Mesenchymal stem cell (in vitro differentiated cells and primary cell): ENCODE measurements around the gene C19orf73.

Source experiments
- DNase-seq: peaks from one replicate; pipeline ENCODE4 v3.0.0-alpha.2; 2013
- H2AFZ ChIP-seq: one replicate; pipeline ENCODE4 v1.6.1; 2013; ENCODE audit warnings: low read depth, mild to moderate bottlenecking, control low read depth, inconsistent platforms, low read length, moderate library complexity
- H2AK5ac ChIP-seq: 2 replicates; pipeline ENCODE4 v1.6.1; 2013; ENCODE audit warnings: low read length, moderate library complexity, mild to moderate bottlenecking, inconsistent platforms; ENCODE audit not compliant: severe bottlenecking
- H2BK120ac ChIP-seq: one replicate; pipeline ENCODE4 v1.6.1; 2013; ENCODE audit warnings: low read depth, mild to moderate bottlenecking, inconsistent platforms, low read length, moderate library complexity
- H2BK12ac ChIP-seq, 2 experiments: one replicate each; pipeline ENCODE4 v1.6.1; 2013; ENCODE audit warnings: inconsistent platforms in 2 of 2, low read length in 2 of 2, mild to moderate bottlenecking in 2 of 2, moderate library complexity in 2 of 2, control low read depth in 1 of 2
- H2BK15ac ChIP-seq: one replicate; pipeline ENCODE4 v1.6.1; 2013; ENCODE audit warnings: mild to moderate bottlenecking, low read depth, inconsistent platforms; ENCODE audit not compliant: poor library complexity, severe bottlenecking
- H2BK5ac ChIP-seq: 2 replicates; pipeline ENCODE4 v1.6.1; 2013; ENCODE audit warnings: low read depth, mild to moderate bottlenecking, low read length, control low read depth, inconsistent platforms; ENCODE audit not compliant: poor library complexity, severe bottlenecking
- H3K14ac ChIP-seq, 2 experiments: one replicate each; pipeline ENCODE4 v1.6.1; 2013; ENCODE audit warnings: inconsistent platforms in 2 of 2, low read length in 2 of 2, control low read depth in 1 of 2, mild to moderate bottlenecking in 1 of 2, moderate library complexity in 1 of 2
- H3K18ac ChIP-seq, 2 experiments: one replicate each; pipeline ENCODE4 v1.6.1; 2013; ENCODE audit warnings: inconsistent platforms in 2 of 2, low read length in 2 of 2, control low read depth in 1 of 2, low read depth in 1 of 2, mild to moderate bottlenecking in 1 of 2
- H3K23ac ChIP-seq, 2 experiments: one replicate each; pipeline ENCODE4 v1.6.1; 2013; ENCODE audit warnings: inconsistent platforms in 2 of 2, low read length in 2 of 2, mild to moderate bottlenecking in 2 of 2, moderate library complexity in 2 of 2, control low read depth in 1 of 2
- H3K27ac ChIP-seq: 2 replicates; pipeline ENCODE4 v1.5.1; 2013; ENCODE audit warnings: mild to moderate bottlenecking, moderate library complexity, low read length, control low read depth, inconsistent platforms; ENCODE audit not compliant: poor library complexity, severe bottlenecking
- H3K27me3 ChIP-seq, 2 experiments: 2 replicates each; pipeline versions ENCODE4 v1.6.1 to v1.7.0; 2013; ENCODE audit warnings: low read length in 2 of 2, mild to moderate bottlenecking in 2 of 2, moderate library complexity in 2 of 2, control low read depth in 1 of 2, inconsistent platforms in 1 of 2; ENCODE audit not compliant: control insufficient read depth in 1 of 2, insufficient read depth in 1 of 2
- H3K36me3 ChIP-seq, 2 experiments: 2 replicates each; pipeline versions ENCODE4 v1.6.1 to v1.7.0; 2013; ENCODE audit warnings: low read length in 2 of 2, control low read depth in 1 of 2, inconsistent platforms in 1 of 2, low read depth in 1 of 2, mild to moderate bottlenecking in 1 of 2; ENCODE audit not compliant: insufficient read depth in 2 of 2, control insufficient read depth in 1 of 2
- H3K4ac ChIP-seq, 2 experiments: one replicate each; pipeline ENCODE4 v1.6.1; 2013; ENCODE audit warnings: inconsistent platforms in 2 of 2, low read length in 2 of 2, mild to moderate bottlenecking in 2 of 2, moderate library complexity in 2 of 2, control low read depth in 1 of 2, low read depth in 1 of 2
- H3K4me1 ChIP-seq: 2 replicates; pipeline ENCODE4 v1.6.1; 2013; ENCODE audit warnings: low read depth, low read length, control low read depth; ENCODE audit not compliant: control insufficient read depth, insufficient read depth
- H3K4me2 ChIP-seq: 2 replicates; pipeline ENCODE4 v1.6.1; 2013; ENCODE audit warnings: low read length, mild to moderate bottlenecking, inconsistent platforms; ENCODE audit not compliant: poor library complexity, severe bottlenecking
- H3K4me3 ChIP-seq, 2 experiments: 2 replicates each; pipeline versions ENCODE4 v1.5.1 to v1.7.0; 2013; ENCODE audit warnings: low read length in 2 of 2, mild to moderate bottlenecking in 2 of 2, control low read depth in 1 of 2, low read depth in 1 of 2; ENCODE audit not compliant: insufficient read depth in 1 of 2
- H3K79me1 ChIP-seq: replicated peaks from 2 replicates; pipeline ENCODE4 v1.6.1; 2013; ENCODE audit warnings: mild to moderate bottlenecking, control low read depth, low read length, inconsistent platforms; ENCODE audit not compliant: poor library complexity, severe bottlenecking
- H3K9ac ChIP-seq: 2 replicates; pipeline ENCODE4 v1.7.0; 2013; ENCODE audit warnings: mild to moderate bottlenecking, low read length, moderate library complexity
- H3K9me3 ChIP-seq: 2 replicates; pipeline ENCODE4 v1.7.0; 2013; ENCODE audit warnings: mild to moderate bottlenecking, low read length; ENCODE audit not compliant: control insufficient read depth
- H4K8ac ChIP-seq: one replicate; pipeline ENCODE4 v1.6.1; 2013; ENCODE audit warnings: inconsistent platforms, mild to moderate bottlenecking, low read length, moderate library complexity
- H4K91ac ChIP-seq: one replicate; pipeline ENCODE4 v1.6.1; 2013; ENCODE audit warnings: mild to moderate bottlenecking, low read length, inconsistent platforms
- WGBS: methylation state at CpG from one replicate; pipeline ENCODE4 v1.1.7; 2013; ENCODE audit warnings: mixed read lengths; 5-methylcytosine and 5-hydroxymethylcytosine counted together

Gene C19orf73

GRCh38 chr19:49104229-49104864 lies 14.6 kb downstream of the C19orf73 start:
- WGBS = 70% methylated on average over 27 of the region's 30 CpGs
- peaks cover 2% of the 10 kb centered on the region for H3K4me1 ChIP-seq
- no peaks in the 10 kb centered on the region for H3K27me3 ChIP-seq
- no peak overlapping the region for H3K4me2 ChIP-seq
- no peak overlapping the region for H3K4ac ChIP-seq
- no peak overlapping the region for H2BK120ac ChIP-seq
- H2BK5ac ChIP-seq = no peak overlapping the region
- H3K9ac ChIP-seq = no peak overlapping the region
- no peak overlapping the region for H3K27ac ChIP-seq
- H4K91ac ChIP-seq = no peak overlapping the region
- H2BK12ac ChIP-seq = no peak overlapping the region
- H3K14ac ChIP-seq = no peak overlapping the region
- no peaks in the 10 kb centered on the region for H3K9me3 ChIP-seq
- no peak overlapping the region for H3K18ac ChIP-seq
- no peak overlapping the region for H2BK15ac ChIP-seq
- no peak for DNase-seq
- peaks cover 89 to 98% of the 10 kb centered on the region in 2 experiments for H3K36me3 ChIP-seq
- peak overlapping the region; percentile 28 for H4K8ac ChIP-seq
- no peak overlapping the region for H2AFZ ChIP-seq
- H3K79me1 ChIP-seq = peaks cover 56% of the 10 kb centered on the region
- H3K4me3 ChIP-seq = no peak overlapping the region
- no peak overlapping the region for H2AK5ac ChIP-seq
- no peak overlapping the region for H3K23ac ChIP-seq

GRCh38 chr19:49103331-49104085 lies 15.4 kb downstream of the C19orf73 start:
- H2BK15ac ChIP-seq = no peak overlapping the region
- H3K9ac ChIP-seq = no peak overlapping the region
- H4K91ac ChIP-seq = no peak overlapping the region
- H3K4me1 ChIP-seq = peaks cover 2% of the 10 kb centered on the region
- no peak overlapping the region for H4K8ac ChIP-seq
- H3K14ac ChIP-seq = no peak overlapping the region
- no peak overlapping the region for H2BK12ac ChIP-seq
- no peak overlapping the region for H3K23ac ChIP-seq
- WGBS = 93% methylated on average over 31 of the region's 33 CpGs
- no peak overlapping the region for H3K27ac ChIP-seq
- H3K4me3 ChIP-seq = no peak overlapping the region
- H3K79me1 ChIP-seq = peaks cover 64% of the 10 kb centered on the region
- no peak for DNase-seq
- no peak overlapping the region for H3K18ac ChIP-seq
- no peaks in the 10 kb centered on the region for H3K9me3 ChIP-seq
- H2BK120ac ChIP-seq = no peak overlapping the region
- H2BK5ac ChIP-seq = no peak overlapping the region
- H3K27me3 ChIP-seq = no peaks in the 10 kb centered on the region
- H2AFZ ChIP-seq = no peak overlapping the region
- H3K36me3 ChIP-seq = peaks cover 89 to 99% of the 10 kb centered on the region in 2 experiments
- H2AK5ac ChIP-seq = no peak overlapping the region
- H3K4me2 ChIP-seq = no peak overlapping the region
- H3K4ac ChIP-seq = no peak overlapping the region

- H3K18ac ChIP-seq = no peak overlapping the region
- no peak overlapping the region for H2AK5ac ChIP-seq
- H3K14ac ChIP-seq = no peak overlapping the region
- no peak overlapping the region for H4K8ac ChIP-seq
- DNase-seq = no peak
- H3K4me1 ChIP-seq = peaks cover 2% of the 10 kb centered on the region
- no peak overlapping the region for H2BK15ac ChIP-seq
- no peak overlapping the region for H3K4ac ChIP-seq
- H2AFZ ChIP-seq = no peak overlapping the region
- no peaks in the 10 kb centered on the region for H3K9me3 ChIP-seq
- no peak overlapping the region for H2BK5ac ChIP-seq
- H3K23ac ChIP-seq = no peak overlapping the region
- H4K91ac ChIP-seq = no peak overlapping the region
- 98% methylated on average over 12 of the region's 12 CpGs for WGBS
- H3K27ac ChIP-seq = no peak overlapping the region
- H3K79me1 ChIP-seq = peaks cover 63% of the 10 kb centered on the region
- H3K9ac ChIP-seq = no peak overlapping the region
- peaks cover 88 to 97% of the 10 kb centered on the region in 2 experiments for H3K36me3 ChIP-seq
- no peak overlapping the region for H2BK12ac ChIP-seq
- no peak overlapping the region for H2BK120ac ChIP-seq
- no peaks in the 10 kb centered on the region for H3K27me3 ChIP-seq
- H3K4me2 ChIP-seq = no peak overlapping the region
- no peak overlapping the region for H3K4me3 ChIP-seq
These were observed 16.6 kb downstream of the C19orf73 start for GRCh38 chr19:49102303-49102702.

GRCh38 chr19:49101160-49101559 lies 17.8 kb downstream of the C19orf73 start:
- Histone ChIP-seq H3K36me3 (peaks cover 88 to 96% of the 10 kb centered on the region in 2 experiments), H3K18ac (no peak overlapping the region), H3K14ac (no peak overlapping the region), H2BK5ac (no peak overlapping the region), H3K4me2 (no peak overlapping the region), H4K8ac (no peak overlapping the region), H3K27me3 (no peaks in the 10 kb centered on the region), H2BK12ac (no peak overlapping the region), H3K27ac (no peak overlapping the region), H3K79me1 (peaks cover 54% of the 10 kb centered on the region), H3K4ac (no peak overlapping the region), H3K9ac (no peak overlapping the region), H3K4me3 (no peak overlapping the region), H2AK5ac (no peak overlapping the region), H3K9me3 (no peaks in the 10 kb centered on the region), H4K91ac (no peak overlapping the region), H2AFZ (no peak overlapping the region), H2BK120ac (no peak overlapping the region), H3K4me1 (no peaks in the 10 kb centered on the region), H2BK15ac (no peak overlapping the region), H3K23ac (no peak overlapping the region)
- no peak for DNase-seq
- WGBS = 93% methylated on average over 12 of the region's 12 CpGs
